HepG2 (cell line): ENCODE results near the gene LTBR. TPM values are rescaled to one million over a fixed set of nuclear protein-coding genes. Genes with fewer than 3 reads are reported as not detected.
A peak's percentile ranks its signal among the peaks of the same experiment; 100 is the strongest.

Source experiments
- ATF1 ChIP-seq: IDR thresholded peaks from 2 replicates; pipeline ENCODE4 v1.6.1; 2016; ENCODE audit warnings: mild to moderate bottlenecking, control low read depth
- BATF2 ChIP-seq: sonication (generic); formaldehyde crosslinking; IDR thresholded peaks from 2 replicates; pipeline ENCODE4 v1.8.0; 2022; ENCODE audit warnings: mild to moderate bottlenecking, missing genetic modification reagents, moderate library complexity
- BHLHE40 ChIP-seq: IDR thresholded peaks from 2 replicates; pipeline ENCODE4 v1.6.1; 2011; ENCODE audit warnings: low read length, improper control_type of control experiment
- CC2D1A ChIP-seq: sonication (generic); formaldehyde crosslinking; IDR thresholded peaks from 2 replicates; pipeline ENCODE4 v1.8.1; 2023; ENCODE audit warnings: mild to moderate bottlenecking, missing genetic modification reagents
- CEBPB ChIP-seq: IDR thresholded peaks from 2 replicates; pipeline ENCODE4 v1.6.1; 2011; ENCODE audit warnings: low read depth, low read length, improper control_type of control experiment, borderline replicate concordance
- EHMT2 ChIP-seq: fragments of 200-600 bp; sonication (generic); IDR thresholded peaks from 2 replicates; pipeline ENCODE4 v1.7.0; 2017; ENCODE audit warnings: antibody characterized with exemption, low read depth, low read length, borderline replicate concordance
- EZH2 ChIP-seq: conservative IDR thresholded peaks from 2 replicates; pipeline ENCODE4 v1.6.1; 2012; ENCODE audit warnings: mild to moderate bottlenecking, low read depth, low read length, moderate library complexity
- GABPB1 ChIP-seq: IDR thresholded peaks from 2 replicates; pipeline ENCODE4 v1.6.1; 2016; ENCODE audit warnings: mild to moderate bottlenecking, missing genetic modification reagents, moderate library complexity, missing compliant biosample characterization
- HOXA5 ChIP-seq: sonication (generic); formaldehyde crosslinking; IDR thresholded peaks from 2 replicates; pipeline ENCODE4 v1.4.0; 2020; ENCODE audit warnings: missing genetic modification reagents
- ISX ChIP-seq: sonication (generic); formaldehyde crosslinking; conservative IDR thresholded peaks from 2 replicates; pipeline ENCODE4 v1.5.0; 2020; ENCODE audit warnings: missing genetic modification reagents
- MEIS2 ChIP-seq: sonication (generic); formaldehyde crosslinking; IDR thresholded peaks from 2 replicates; pipeline ENCODE4 v1.9.0; 2021; ENCODE audit warnings: mild to moderate bottlenecking, missing genetic modification reagents
- SP1 ChIP-seq, 2 experiments: fragments of 450-650 bp in 1 of 2; sonication (generic) in 1 of 2; formaldehyde crosslinking in 1 of 2; IDR thresholded peaks; 2 replicates each; pipeline versions ENCODE4 v1.4.0 to v1.6.1; 2016 to 2020; ENCODE audit warnings: missing genetic modification reagents in 1 of 2
- TSC22D2 ChIP-seq: sonication (generic); formaldehyde crosslinking; IDR thresholded peaks from 2 replicates; pipeline ENCODE4 v1.5.1; 2020; ENCODE audit warnings: missing genetic modification reagents, mild to moderate bottlenecking, borderline replicate concordance
- ZNF224 ChIP-seq: sonication (generic); formaldehyde crosslinking; IDR thresholded peaks from 2 replicates; pipeline ENCODE4 v1.5.0; 2020; ENCODE audit warnings: mild to moderate bottlenecking, missing genetic modification reagents
- ZNF281 ChIP-seq: sonication (generic); formaldehyde crosslinking; IDR thresholded peaks from 2 replicates; pipeline ENCODE4 v1.4.0; 2020; ENCODE audit warnings: missing genetic modification reagents, borderline replicate concordance
- ZNF3 ChIP-seq: IDR thresholded peaks from 2 replicates; pipeline ENCODE4 v1.7.0; 2017; ENCODE audit warnings: inconsistent platforms
- ZNF30 ChIP-seq: sonication (generic); formaldehyde crosslinking; IDR thresholded peaks from 2 replicates; pipeline ENCODE4 v1.5.0; 2020; ENCODE audit warnings: mild to moderate bottlenecking, missing genetic modification reagents
- ZNF510 ChIP-seq: sonication (generic); formaldehyde crosslinking; IDR thresholded peaks from 2 replicates; pipeline ENCODE4 v1.4.0; 2020; ENCODE audit warnings: low read depth, mild to moderate bottlenecking, missing genetic modification reagents
- ZNF569 ChIP-seq: sonication (generic); formaldehyde crosslinking; IDR thresholded peaks from 2 replicates; pipeline ENCODE4 v1.5.0; 2020; ENCODE audit warnings: mild to moderate bottlenecking, missing genetic modification reagents, moderate library complexity, borderline replicate concordance
- ZNF792 ChIP-seq: IDR thresholded peaks from 2 replicates; pipeline ENCODE4 v1.6.1; 2016
- polyA plus RNA-seq, 8 experiments: library from polyadenylated mRNA; depleted of rRNA in 3 of 8; stranded (reverse) in 7 of 8; unstranded in 1 of 8; fragments of >200 nt; fragmentation: Illumina TruSeq in 4 of 8; extraction: Trizol in 4 of 8; gene quantifications; 2 replicates each; pipeline versions ENCODE4 v1.2.1 to v1.2.3, GENCODE V29; 2011 to 2016; ENCODE audit warnings: low read depth in 4 of 8, missing spikeins in 1 of 8, mixed read lengths in 1 of 8; ENCODE audit not compliant: insufficient read depth in 1 of 8
- total RNA-seq, 5 experiments: library from RNA; depleted of rRNA; stranded (reverse); fragments of >200 nt; fragmentation: Illumina TruSeq; extraction: Trizol; gene quantifications; 2 replicates each; pipeline ENCODE4 v1.2.3, GENCODE V29; 2016; ENCODE audit warnings: low read depth in 1 of 5
- TF ChIP-seq, protein P1 (sequence below): sonication (generic); formaldehyde crosslinking; IDR thresholded peaks from 2 replicates; pipeline ENCODE4 v1.4.0; 2020; ENCODE audit warnings: missing genetic modification reagents

Gene LTBR
- total and polyA plus RNA-seq, 2 of the 13 experiments (the other 11 are each of a cell fraction or from before 2014, with no cell fraction given), result 31.4 to 34.8 TPM

DNA sequence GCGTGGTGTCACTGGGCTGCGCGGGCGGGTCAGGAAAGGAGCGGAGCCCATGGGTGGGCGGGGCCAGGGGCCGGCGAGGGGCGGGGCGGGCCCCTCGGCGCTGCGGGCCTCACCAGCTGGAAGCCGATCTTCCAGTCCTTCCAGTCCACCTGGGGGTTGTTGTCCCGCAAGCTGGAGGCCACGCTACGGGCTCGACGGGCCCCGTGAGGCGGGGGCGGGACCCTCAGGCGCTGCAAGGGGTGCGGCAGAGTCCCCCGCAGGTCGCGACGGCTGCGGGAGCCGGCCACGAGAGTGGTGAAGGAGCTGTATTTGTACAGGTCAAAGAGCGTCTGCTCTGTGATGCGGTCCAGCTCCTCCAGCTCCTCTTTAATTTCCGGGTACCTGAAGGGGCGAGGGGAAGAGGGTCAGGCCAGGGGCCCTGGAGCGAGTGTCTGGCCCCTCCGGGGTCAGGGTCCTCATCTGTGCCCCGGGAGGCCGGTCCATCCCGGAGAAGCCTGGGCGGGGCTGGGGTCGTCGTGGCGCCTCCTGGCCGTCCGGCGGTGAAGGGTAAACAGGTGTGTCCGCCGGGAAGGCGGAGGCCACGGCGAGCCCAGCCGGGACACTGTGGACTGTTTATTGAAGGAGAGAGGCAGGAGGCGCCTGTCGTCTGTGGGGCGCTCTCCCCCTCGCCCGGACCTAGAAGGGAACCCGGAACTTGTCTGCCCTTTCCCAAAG, 20.5 kb upstream of the LTBR start (continued):
- TF ChIP-seq, protein P1, sequence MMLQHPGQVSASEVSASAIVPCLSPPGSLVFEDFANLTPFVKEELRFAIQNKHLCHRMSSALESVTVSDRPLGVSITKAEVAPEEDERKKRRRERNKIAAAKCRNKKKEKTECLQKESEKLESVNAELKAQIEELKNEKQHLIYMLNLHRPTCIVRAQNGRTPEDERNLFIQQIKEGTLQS (CRISPR knock-in tag), result peak; percentile 30; the same call in 1 of the 2 replicates
- TF ChIP-seq EHMT2, result no peak
- no peak for TF ChIP-seq EZH2
- TF ChIP-seq MEIS2 (CRISPR knock-in tag), result peak; percentile 74
- no peak for TF ChIP-seq BHLHE40
- TF ChIP-seq ZNF30 (CRISPR knock-in tag), result no peak
- peak; percentile 77 for TF ChIP-seq GABPB1 (CRISPR knock-in tag)
- 0 out of 2 replicates have a peak, but pooled peaks have one; percentile 59 for TF ChIP-seq CC2D1A (CRISPR knock-in tag)
- no peak for TF ChIP-seq ATF1 (CRISPR knock-in tag)
- TF ChIP-seq ZNF510 (CRISPR knock-in tag), result peak; percentile 56; the same call in 1 of the 2 replicates
- TF ChIP-seq ISX (CRISPR knock-in tag), result no peak
- TF ChIP-seq ZNF3 (CRISPR knock-in tag), result no peak
- TF ChIP-seq ZNF792 (CRISPR knock-in tag), result peak; percentile 52; the same call in 1 of the 2 replicates
- 0 out of 2 replicates have a peak, but pooled peaks have one; percentile 20 for TF ChIP-seq TSC22D2 (CRISPR knock-in tag)
- TF ChIP-seq BATF2 (CRISPR knock-in tag), result no peak
- peak; percentile 83; the same call in 1 of the 2 replicates for TF ChIP-seq ZNF569 (CRISPR knock-in tag)
- TF ChIP-seq ZNF224, result no peak
- peak; percentile 76 for TF ChIP-seq HOXA5 (CRISPR knock-in tag)
- TF ChIP-seq ZNF281 (CRISPR knock-in tag), result peak; percentile 44; the same call in 1 of the 2 replicates
- no peak for TF ChIP-seq CEBPB
- TF ChIP-seq SP1 (IDR thresholded peaks at IDR 0.05), result no peak
- TF ChIP-seq SP1 (CRISPR knock-in tag; IDR thresholded peaks at IDR 0.05), result peak; percentile 74
